ENCODE results near the gene ARHGAP1.

The ARHGAP1 gene

GRCh38 chr11:46700241-46701077 lies at the start of gene ARHGAP1, which contains the start of gene ZNF408:
Gene ARHGAP1 (minus strand): TSS chr11:46700619. CDS start chr11:46696107, 4,512 bp downstream.
Gene ZNF408 (plus strand): TSS chr11:46701031. CDS start chr11:46701048, 17 bp downstream.
- Mint-ChIP-seq H3K27ac (peak within 1 kb of the TSS; percentile 94), H3K9me3 (no peaks in the 10 kb centered on the region), H3K4me3 (peak within 1 kb of the TSS; percentile 98), H3K27me3 (ENCODE audit: low read depth) (no peaks in the 10 kb centered on the region), H3K4me1 (ENCODE audit: low read depth) (peaks cover 32% of the 10 kb centered on the region), H3K36me3 (ENCODE audit: low read depth) (peaks cover 29% of the 10 kb centered on the region)

GRCh38 chr11:46747150-46747549 lies 46.7 kb upstream of the ARHGAP1 start:
- Mint-ChIP-seq H3K27ac (no peak overlapping the region), H3K27me3 (ENCODE audit: low read depth) (no peaks in the 10 kb centered on the region), H3K4me3 (no peak overlapping the region), H3K36me3 (ENCODE audit: low read depth) (peaks cover 55% of the 10 kb centered on the region), H3K9me3 (no peaks in the 10 kb centered on the region), H3K4me1 (ENCODE audit: low read depth) (no peaks in the 10 kb centered on the region)

GRCh38 chr11:46745995-46746394 lies 45.6 kb upstream of the ARHGAP1 start:
- H3K4me1 Mint-ChIP-seq (ENCODE audit: low read depth): no peaks in the 10 kb centered on the region
- no peak overlapping the region for H3K4me3 Mint-ChIP-seq
- H3K36me3 Mint-ChIP-seq (ENCODE audit: low read depth): peaks cover 56% of the 10 kb centered on the region
- no peaks in the 10 kb centered on the region for H3K9me3 Mint-ChIP-seq
- no peaks in the 10 kb centered on the region for H3K27me3 Mint-ChIP-seq (ENCODE audit: low read depth)
- H3K27ac Mint-ChIP-seq: no peak overlapping the region

GRCh38 chr11:46745328-46745727 lies 44.9 kb upstream of the ARHGAP1 start:
- Mint-ChIP-seq H3K36me3 (ENCODE audit: low read depth) (peaks cover 50% of the 10 kb centered on the region), H3K9me3 (no peaks in the 10 kb centered on the region), H3K4me3 (no peak overlapping the region), H3K27ac (no peak overlapping the region), H3K27me3 (ENCODE audit: low read depth) (no peaks in the 10 kb centered on the region), H3K4me1 (ENCODE audit: low read depth) (no peaks in the 10 kb centered on the region)

GRCh38 chr11:46743693-46744339 lies 43.4 kb upstream of the ARHGAP1 start:
- Mint-ChIP-seq H3K4me1 (ENCODE audit: low read depth) (no peaks in the 10 kb centered on the region), H3K27ac (no peak overlapping the region), H3K36me3 (ENCODE audit: low read depth) (peaks cover 42% of the 10 kb centered on the region), H3K27me3 (ENCODE audit: low read depth) (no peaks in the 10 kb centered on the region), H3K4me3 (no peak overlapping the region), H3K9me3 (no peaks in the 10 kb centered on the region)

GRCh38 chr11:46743043-46743442 lies 42.6 kb upstream of the ARHGAP1 start:
- H3K4me3 Mint-ChIP-seq: no peak overlapping the region
- H3K9me3 Mint-ChIP-seq: no peaks in the 10 kb centered on the region
- H3K27me3 Mint-ChIP-seq (ENCODE audit: low read depth): no peaks in the 10 kb centered on the region
- no peaks in the 10 kb centered on the region for H3K4me1 Mint-ChIP-seq (ENCODE audit: low read depth)
- H3K27ac Mint-ChIP-seq: no peak overlapping the region
- H3K36me3 Mint-ChIP-seq (ENCODE audit: low read depth): peaks cover 39% of the 10 kb centered on the region

GRCh38 chr11:46741600-46742484 lies 41.4 kb upstream of the ARHGAP1 start:
- Mint-ChIP-seq H3K27me3 (ENCODE audit: low read depth) (no peaks in the 10 kb centered on the region), H3K4me1 (ENCODE audit: low read depth) (no peaks in the 10 kb centered on the region), H3K36me3 (ENCODE audit: low read depth) (peaks cover 34% of the 10 kb centered on the region), H3K9me3 (no peaks in the 10 kb centered on the region), H3K27ac (no peak overlapping the region), H3K4me3 (no peak overlapping the region)

- H3K4me1 Mint-ChIP-seq (ENCODE audit: low read depth): no peaks in the 10 kb centered on the region
- no peaks in the 10 kb centered on the region for H3K27me3 Mint-ChIP-seq (ENCODE audit: low read depth)
- no peak overlapping the region for H3K4me3 Mint-ChIP-seq
- peaks cover 21% of the 10 kb centered on the region for H3K36me3 Mint-ChIP-seq (ENCODE audit: low read depth)
- H3K27ac Mint-ChIP-seq: no peak overlapping the region
- no peaks in the 10 kb centered on the region for H3K9me3 Mint-ChIP-seq
These were observed 38.5 kb upstream of the ARHGAP1 start for GRCh38 chr11:46738887-46739286.

- Mint-ChIP-seq H3K27me3 (ENCODE audit: low read depth) (no peaks in the 10 kb centered on the region), H3K4me1 (ENCODE audit: low read depth) (no peaks in the 10 kb centered on the region), H3K9me3 (no peaks in the 10 kb centered on the region), H3K36me3 (ENCODE audit: low read depth) (peaks cover 15% of the 10 kb centered on the region), H3K27ac (no peak overlapping the region), H3K4me3 (no peak overlapping the region)
These were observed 37.3 kb upstream of the ARHGAP1 start for GRCh38 chr11:46737699-46738098.

- no peak overlapping the region for H3K27ac Mint-ChIP-seq
- H3K27me3 Mint-ChIP-seq (ENCODE audit: low read depth): no peaks in the 10 kb centered on the region
- H3K4me3 Mint-ChIP-seq: no peak overlapping the region
- no peaks in the 10 kb centered on the region for H3K4me1 Mint-ChIP-seq (ENCODE audit: low read depth)
- peaks cover 4% of the 10 kb centered on the region for H3K36me3 Mint-ChIP-seq (ENCODE audit: low read depth)
- H3K9me3 Mint-ChIP-seq: no peaks in the 10 kb centered on the region
These were observed 36.2 kb upstream of the ARHGAP1 start for GRCh38 chr11:46736615-46737014.

GRCh38 chr11:46736146-46736545 lies 35.7 kb upstream of the ARHGAP1 start:
- Mint-ChIP-seq H3K9me3 (no peaks in the 10 kb centered on the region), H3K27ac (no peak overlapping the region), H3K4me1 (ENCODE audit: low read depth) (no peaks in the 10 kb centered on the region), H3K4me3 (no peak overlapping the region), H3K36me3 (ENCODE audit: low read depth) (no peaks in the 10 kb centered on the region), H3K27me3 (ENCODE audit: low read depth) (no peaks in the 10 kb centered on the region)

GRCh38 chr11:46733234-46733633 lies 32.8 kb upstream of the ARHGAP1 start:
- Mint-ChIP-seq H3K27ac (no peak overlapping the region), H3K4me1 (ENCODE audit: low read depth) (no peaks in the 10 kb centered on the region), H3K27me3 (ENCODE audit: low read depth) (no peaks in the 10 kb centered on the region)

GRCh38 chr11:46731545-46731944 lies 31.1 kb upstream of the ARHGAP1 start:
- no peaks in the 10 kb centered on the region for H3K27me3 Mint-ChIP-seq (ENCODE audit: low read depth)
- no peak overlapping the region for H3K4me3 Mint-ChIP-seq
- H3K4me1 Mint-ChIP-seq (ENCODE audit: low read depth): no peaks in the 10 kb centered on the region
- H3K27ac Mint-ChIP-seq: no peak overlapping the region
- no peaks in the 10 kb centered on the region for H3K9me3 Mint-ChIP-seq
- no peaks in the 10 kb centered on the region for H3K36me3 Mint-ChIP-seq (ENCODE audit: low read depth)

More at GRCh38 chr11:46733234-46733633, 32.8 kb upstream of the ARHGAP1 start:
- H3K36me3 Mint-ChIP-seq (ENCODE audit: low read depth): no peaks in the 10 kb centered on the region
- no peaks in the 10 kb centered on the region for H3K9me3 Mint-ChIP-seq
- no peak overlapping the region for H3K4me3 Mint-ChIP-seq

Data from T-helper 1 cell treated with Interleukin-12 subunit alpha and Interleukin-12 subunit beta and Interleukin-4 antibody, amounts not matched to agents 30 μg/mL and 1 μg/mL, for 36 hours (primary cell).